MM.1S (cell line): ENCODE data around the gene WWC2.

ENCODE experiments used
- EZH2 ChIP-seq: fragments of 300-600 bp; sonication (generic); optimal IDR thresholded peaks from 2 replicates; pipeline ENCODE3; 2017; ENCODE audit warnings: low read depth, mild to moderate bottlenecking, antibody characterized with exemption, low read length, mixed read lengths
- EZH2phosphoT487 ChIP-seq: fragments of 300-600 bp; sonication (generic); IDR thresholded peaks from 2 replicates; pipeline ENCODE4 v1.6.1; 2018; ENCODE audit warnings: antibody characterized with exemption, low read length
- TF ChIP-seq, protein P1 (sequence below): fragments of 300-600 bp; sonication (generic); IDR thresholded peaks from 2 replicates; pipeline ENCODE4 v1.5.1; 2016; ENCODE audit warnings: antibody characterized with exemption, low read length, mixed read lengths

DNA sequence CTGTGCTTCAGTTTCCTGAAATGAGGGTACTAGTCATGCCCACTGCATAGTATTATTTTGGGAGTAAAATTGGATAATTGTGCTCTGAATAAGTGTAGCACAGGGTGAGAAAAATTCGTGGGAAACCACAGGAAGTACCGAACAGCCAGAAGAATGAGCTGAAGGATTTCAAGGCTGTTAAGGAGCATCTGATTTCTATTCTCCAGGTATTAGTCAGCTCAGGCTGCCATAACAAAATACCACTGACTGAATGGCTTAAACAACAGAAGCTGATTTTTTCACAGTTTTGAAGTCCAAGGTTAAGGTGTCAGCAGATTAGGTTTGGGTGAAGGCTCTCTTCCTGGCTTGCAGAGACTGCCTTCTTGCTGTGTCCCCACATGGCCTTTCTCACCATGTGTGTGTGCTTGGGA is 41.9 kb downstream of the WWC2 start:
- TF ChIP-seq, protein P1, sequence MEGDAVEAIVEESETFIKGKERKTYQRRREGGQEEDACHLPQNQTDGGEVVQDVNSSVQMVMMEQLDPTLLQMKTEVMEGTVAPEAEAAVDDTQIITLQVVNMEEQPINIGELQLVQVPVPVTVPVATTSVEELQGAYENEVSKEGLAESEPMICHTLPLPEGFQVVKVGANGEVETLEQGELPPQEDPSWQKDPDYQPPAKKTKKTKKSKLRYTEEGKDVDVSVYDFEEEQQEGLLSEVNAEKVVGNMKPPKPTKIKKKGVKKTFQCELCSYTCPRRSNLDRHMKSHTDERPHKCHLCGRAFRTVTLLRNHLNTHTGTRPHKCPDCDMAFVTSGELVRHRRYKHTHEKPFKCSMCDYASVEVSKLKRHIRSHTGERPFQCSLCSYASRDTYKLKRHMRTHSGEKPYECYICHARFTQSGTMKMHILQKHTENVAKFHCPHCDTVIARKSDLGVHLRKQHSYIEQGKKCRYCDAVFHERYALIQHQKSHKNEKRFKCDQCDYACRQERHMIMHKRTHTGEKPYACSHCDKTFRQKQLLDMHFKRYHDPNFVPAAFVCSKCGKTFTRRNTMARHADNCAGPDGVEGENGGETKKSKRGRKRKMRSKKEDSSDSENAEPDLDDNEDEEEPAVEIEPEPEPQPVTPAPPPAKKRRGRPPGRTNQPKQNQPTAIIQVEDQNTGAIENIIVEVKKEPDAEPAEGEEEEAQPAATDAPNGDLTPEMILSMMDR: no peak
- TF ChIP-seq EZH2 (no peak), EZH2phosphoT487 (no peak)
